H1 (cell line): ENCODE results near the gene C2CD3.

Experiments used
- CTCF ChIP-seq, 3 experiments: IDR thresholded peaks; 1 replicate in 2 of 3; 2 replicates in 1 of 3; pipeline versions ENCODE4 v1.5.1 to v1.6.1; 2011; ENCODE audit warnings: low read length in 3 of 3, mild to moderate bottlenecking in 3 of 3, inconsistent platforms in 2 of 3, low read depth in 1 of 3, moderate library complexity in 1 of 3; ENCODE audit not compliant: insufficient read depth in 1 of 3; ENCODE audit errors: control extremely low read depth in 1 of 3
- EP300 ChIP-seq, 2 experiments: IDR thresholded peaks; 1 replicate in 1 of 2; 2 replicates in 1 of 2; pipeline ENCODE4 v1.6.1; 2011 to 2012; ENCODE audit warnings: low read depth in 2 of 2, low read length in 2 of 2, mild to moderate bottlenecking in 2 of 2, borderline replicate concordance in 1 of 2, inconsistent platforms in 1 of 2, moderate library complexity in 1 of 2
- HDAC6 ChIP-seq: IDR thresholded peaks from one replicate; pipeline ENCODE4 v1.7.1; 2012; ENCODE audit warnings: low read depth, mild to moderate bottlenecking, inconsistent platforms, low read length, moderate library complexity

GRCh38 chr11:74006743-74007304 lies 164.0 kb downstream of the C2CD3 start:
- TF ChIP-seq HDAC6 (no peak), EP300 (IDR thresholded peaks at IDR 0.05; ENCODE audit: borderline replicate concordance in 1 of 2, low read depth in 2 of 2, low read length in 2 of 2) (no peak), CTCF (IDR thresholded peaks at IDR 0.05; ENCODE audit: control extremely low read depth in 1 of 3, insufficient read depth in 1 of 3, low read depth in 1 of 3, low read length in 3 of 3) (no peak)
